ENCODE results near the gene SERP2.
"Not testable (repeated sequence)": the region's sequence is repeated elsewhere in the genome, so short reads cannot be mapped to it uniquely, and the experiment has no call there.

SERP2 gene

GRCh38 chr13:44373601-44374347, at the start of gene SERP2:
Gene SERP2, plus strand, starts transcription at chr13:44373824. Its CDS starts 202 bp downstream, at chr13:44374026.
- no peak for ATAC-seq

GRCh38 chr13:44326961-44327360, 46.7 kb upstream of the SERP2 start:
- no peak for ATAC-seq

DNA sequence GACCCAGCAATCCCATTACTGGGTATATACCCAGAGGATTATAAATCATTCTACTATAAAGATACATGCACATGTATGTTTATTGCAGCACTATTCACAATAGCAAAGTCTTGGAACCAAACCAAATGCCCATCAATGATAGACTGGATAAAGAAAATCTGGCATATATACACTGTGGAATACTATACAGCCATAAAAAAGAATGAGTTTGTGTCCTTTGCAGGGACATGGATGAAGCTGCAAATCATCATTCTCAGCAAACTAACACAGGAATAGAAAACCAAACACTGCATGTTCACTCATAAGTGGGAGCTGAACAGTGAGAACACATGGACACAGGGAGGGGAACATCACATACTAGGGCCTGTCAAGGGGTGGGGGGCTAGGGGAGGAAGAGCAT, 44.6 kb upstream of the SERP2 start:
- not testable (repeated sequence) for ATAC-seq

GRCh38 chr13:44329909-44330545, 43.6 kb upstream of the SERP2 start:
- ATAC-seq = no peak

GRCh38 chr13:44331446-44331845, 42.2 kb upstream of the SERP2 start:
- ATAC-seq = peak in 1 of 2 donors; percentile 72

- ATAC-seq = no peak
These were observed 41.4 kb upstream of the SERP2 start for GRCh38 chr13:44331912-44332851.

GRCh38 chr13:44333950-44334655, 39.5 kb upstream of the SERP2 start:
- ATAC-seq = no peak

GRCh38 chr13:44334751-44335150, 38.9 kb upstream of the SERP2 start:
- ATAC-seq = no peak

GRCh38 chr13:44336934-44337333, 36.7 kb upstream of the SERP2 start:
- no peak for ATAC-seq

DNA sequence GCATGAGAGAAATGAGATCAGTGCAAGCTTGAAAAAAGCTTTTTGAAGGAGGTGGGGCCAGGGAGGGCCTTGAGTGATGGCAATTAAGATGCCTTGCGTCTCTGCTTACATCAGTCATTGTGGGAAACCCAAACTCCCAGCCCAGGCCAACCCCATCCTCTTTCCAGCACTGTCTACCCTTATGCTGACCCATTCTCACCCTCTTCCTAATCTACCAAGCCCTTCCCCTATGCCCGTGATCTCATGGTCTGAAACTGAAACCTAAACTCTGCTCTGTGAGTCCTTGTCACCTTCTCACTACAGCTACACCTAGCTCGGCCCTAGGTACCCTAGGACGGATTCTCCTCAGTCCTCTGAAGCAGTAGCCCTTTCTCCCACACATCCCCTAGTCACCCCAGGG, 36.0 kb upstream of the SERP2 start:
- ATAC-seq = peak in 1 of 2 donors; percentile 13

DNA sequence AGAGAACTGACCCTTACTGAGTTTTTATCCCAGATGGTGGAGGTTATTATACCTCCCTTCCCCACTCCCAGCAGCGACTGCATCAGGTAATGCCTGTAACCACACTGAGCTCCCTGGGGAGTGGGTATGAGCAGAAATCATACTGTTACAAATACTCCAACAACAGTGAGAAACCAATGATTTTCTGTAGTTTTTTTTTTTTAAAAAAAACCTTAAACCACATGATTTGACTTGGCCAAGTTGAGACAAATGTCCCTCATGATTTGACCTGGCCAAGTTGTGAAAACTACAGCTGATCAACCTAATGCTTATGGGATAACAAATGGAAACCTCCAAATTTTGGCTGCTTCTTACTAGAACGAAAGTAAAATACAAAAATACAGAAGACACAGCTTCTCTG, 33.1 kb upstream of the SERP2 start:
- ATAC-seq = no peak

DNA sequence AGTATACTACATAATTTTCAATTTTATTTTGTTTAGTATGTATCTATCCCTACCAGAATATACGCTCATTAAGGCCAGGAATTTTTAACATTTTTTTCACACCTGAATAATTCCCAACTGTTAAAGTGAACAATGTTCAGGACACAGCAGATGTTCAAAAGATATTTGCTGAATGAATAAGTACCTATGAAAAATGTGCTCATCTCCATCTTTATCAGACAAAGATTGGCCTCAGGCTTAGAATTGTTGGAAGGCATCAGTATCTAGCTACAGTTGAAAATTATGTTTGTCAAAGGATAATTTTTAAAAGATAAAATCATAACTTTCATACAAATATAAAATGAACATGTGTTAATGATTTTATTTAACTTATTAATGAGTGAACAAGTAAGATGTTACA, 30.9 kb upstream of the SERP2 start:
- ATAC-seq = no peak

DNA sequence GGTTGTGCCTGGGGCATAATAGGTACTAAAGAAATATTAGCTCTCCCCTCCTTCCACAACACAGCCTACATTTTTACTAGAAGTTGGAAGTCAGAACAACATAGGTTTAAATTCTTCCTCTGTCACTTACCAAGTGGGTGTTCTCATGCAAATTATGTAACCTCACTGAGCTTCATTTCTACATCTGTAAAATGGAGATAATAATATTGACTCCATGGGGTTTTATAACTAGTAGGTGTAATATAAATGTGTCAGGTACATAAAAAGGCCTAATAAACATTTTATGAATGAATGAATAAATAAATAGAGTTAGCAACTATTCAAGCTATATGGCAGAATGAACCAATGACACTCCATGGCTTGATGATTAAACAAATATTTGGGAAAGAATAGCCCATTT, 27.1 kb upstream of the SERP2 start:
- ATAC-seq = no peak

DNA sequence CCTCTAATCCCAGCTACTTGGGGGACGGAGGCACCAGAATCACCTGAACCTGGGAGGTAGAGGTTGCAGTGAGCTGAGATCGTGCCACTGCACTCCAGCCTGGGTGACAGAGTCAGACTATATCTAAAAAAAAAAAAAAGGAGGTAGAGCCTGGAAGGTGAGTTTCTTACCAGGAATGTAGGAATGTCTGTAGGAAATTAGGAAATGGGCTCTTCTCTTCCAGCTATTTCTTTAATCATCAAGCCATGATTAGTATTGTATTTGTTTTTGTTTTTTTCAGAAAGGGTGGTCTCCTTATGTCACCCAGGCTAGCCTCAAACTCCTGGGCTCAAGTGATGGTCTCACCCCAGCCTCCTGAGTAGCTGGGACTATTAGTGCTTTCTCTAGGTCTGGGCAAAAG, 26.3 kb upstream of the SERP2 start:
- ATAC-seq = no peak

GRCh38 chr13:44347949-44348348, 25.7 kb upstream of the SERP2 start:
- no peak for ATAC-seq

GRCh38 chr13:44350775-44351504, 22.7 kb upstream of the SERP2 start:
- ATAC-seq = peak in 1 of 2 donors; percentile 46

GRCh38 chr13:44351505-44351854, 22.1 kb upstream of the SERP2 start:
- no peak for ATAC-seq

GRCh38 chr13:44352202-44352601, 21.4 kb upstream of the SERP2 start:
- no peak for ATAC-seq

GRCh38 chr13:44352671-44353070, 21.0 kb upstream of the SERP2 start:
- ATAC-seq = peak in 1 of 2 donors; percentile 21

- ATAC-seq = no peak
These were observed 19.3 kb upstream of the SERP2 start for GRCh38 chr13:44354331-44354730.

DNA sequence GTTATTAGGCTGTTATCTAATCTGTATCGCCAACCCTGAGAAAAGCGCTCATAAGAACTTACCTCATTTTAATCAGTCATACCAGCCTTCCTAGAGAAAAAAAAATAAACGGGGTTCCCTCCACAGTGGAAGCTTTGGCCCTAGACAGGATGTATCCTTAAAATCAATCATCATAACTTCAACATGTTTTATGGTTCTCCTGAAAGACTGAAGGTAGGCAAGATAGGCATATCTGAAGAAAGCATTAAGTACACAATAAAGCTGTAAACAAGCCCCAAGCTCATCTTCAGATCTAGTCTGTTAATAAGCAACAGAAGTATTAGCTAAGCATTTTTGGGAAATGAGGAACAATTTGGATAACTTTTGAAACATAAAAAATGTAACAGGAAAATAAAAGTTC, 18.7 kb upstream of the SERP2 start:
- no peak for ATAC-seq

- ATAC-seq = no peak
These were observed 18.0 kb upstream of the SERP2 start for GRCh38 chr13:44355621-44356020.

All from activated CD4-positive, CD25-positive, alpha-beta regulatory T cell treated with anti-CD3 and anti-CD28 coated beads, Interleukin-2, amount 50 U/mL, for 24 hours (primary cell).